Measurements from ENCODE around the gene CTSS.

Gene CTSS

DNA sequence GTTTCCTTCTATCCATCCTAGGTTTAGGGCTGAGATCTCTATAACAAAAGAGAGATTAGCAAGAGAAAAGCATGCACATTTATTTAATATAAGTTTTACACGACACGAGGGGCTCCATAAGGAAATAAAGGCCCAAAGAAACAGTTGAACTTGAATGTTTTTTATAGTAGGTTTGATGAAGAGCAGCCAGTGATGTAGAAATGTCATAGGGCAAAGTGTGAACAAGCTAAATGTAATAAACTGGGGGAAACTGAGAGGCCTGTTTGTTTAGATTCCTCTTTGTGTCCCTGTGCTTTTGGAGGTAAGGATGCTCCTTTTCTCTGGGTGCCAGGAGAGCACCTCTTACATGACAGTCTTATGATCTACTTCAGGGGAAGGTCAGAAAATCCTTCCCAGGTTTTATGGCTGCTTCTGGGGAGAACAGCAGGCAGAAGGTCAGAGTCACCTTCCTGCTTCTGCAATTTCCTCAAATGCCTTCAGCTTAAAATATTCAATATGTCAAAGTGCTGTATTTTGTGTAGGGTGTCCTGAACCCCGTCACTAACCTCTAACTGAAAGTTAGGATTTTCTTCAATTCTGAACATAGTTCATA, 35.4 kb downstream of the CTSS start:
- H3K9ac ChIP-seq = no peak overlapping the region
- H3K36me3 ChIP-seq (ENCODE audit: control insufficient read depth, insufficient read depth, low read length) = no peaks in the 10 kb centered on the region
- no peak overlapping the region for H3K4me3 ChIP-seq (ENCODE audit: low read depth, low read length)
- H3K4me2 ChIP-seq (ENCODE audit: low read length) = no peak overlapping the region
- no peaks in the 10 kb centered on the region for H3K4me1 ChIP-seq
- no peak overlapping the region for H2AFZ ChIP-seq
- H3K27me3 ChIP-seq (ENCODE audit: control insufficient read depth, insufficient read depth, low read length) = no peaks in the 10 kb centered on the region
- no peaks in the 10 kb centered on the region for H3K9me3 ChIP-seq (ENCODE audit: control insufficient read depth, low read length)
- H3K27ac ChIP-seq = no peak overlapping the region
- TF ChIP-seq, protein P1, sequence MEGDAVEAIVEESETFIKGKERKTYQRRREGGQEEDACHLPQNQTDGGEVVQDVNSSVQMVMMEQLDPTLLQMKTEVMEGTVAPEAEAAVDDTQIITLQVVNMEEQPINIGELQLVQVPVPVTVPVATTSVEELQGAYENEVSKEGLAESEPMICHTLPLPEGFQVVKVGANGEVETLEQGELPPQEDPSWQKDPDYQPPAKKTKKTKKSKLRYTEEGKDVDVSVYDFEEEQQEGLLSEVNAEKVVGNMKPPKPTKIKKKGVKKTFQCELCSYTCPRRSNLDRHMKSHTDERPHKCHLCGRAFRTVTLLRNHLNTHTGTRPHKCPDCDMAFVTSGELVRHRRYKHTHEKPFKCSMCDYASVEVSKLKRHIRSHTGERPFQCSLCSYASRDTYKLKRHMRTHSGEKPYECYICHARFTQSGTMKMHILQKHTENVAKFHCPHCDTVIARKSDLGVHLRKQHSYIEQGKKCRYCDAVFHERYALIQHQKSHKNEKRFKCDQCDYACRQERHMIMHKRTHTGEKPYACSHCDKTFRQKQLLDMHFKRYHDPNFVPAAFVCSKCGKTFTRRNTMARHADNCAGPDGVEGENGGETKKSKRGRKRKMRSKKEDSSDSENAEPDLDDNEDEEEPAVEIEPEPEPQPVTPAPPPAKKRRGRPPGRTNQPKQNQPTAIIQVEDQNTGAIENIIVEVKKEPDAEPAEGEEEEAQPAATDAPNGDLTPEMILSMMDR (IDR thresholded peaks at IDR 0.05) = no peak
- no peaks in the 10 kb centered on the region for H3K79me2 ChIP-seq

DNA sequence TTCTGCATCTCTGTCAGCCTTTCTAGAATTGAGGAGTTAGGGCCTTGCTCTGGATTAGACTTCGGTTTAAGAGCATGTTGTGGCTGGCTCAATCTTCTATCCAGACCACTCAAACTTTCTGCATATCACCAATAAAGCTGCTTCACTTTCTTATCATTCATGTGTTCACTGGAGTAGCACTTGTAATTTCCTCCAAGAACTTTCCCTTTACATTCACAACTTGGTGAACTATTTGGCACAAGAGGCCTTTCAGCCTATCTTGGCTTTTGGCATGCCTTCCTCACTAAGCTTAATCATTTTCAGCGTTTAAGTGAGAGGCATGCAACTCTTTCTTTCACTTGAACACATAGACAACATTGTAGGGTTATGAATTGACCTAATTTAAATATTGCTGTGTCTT, 41.2 kb downstream of the CTSS start:
- H3K27ac ChIP-seq = no peak overlapping the region

DNA sequence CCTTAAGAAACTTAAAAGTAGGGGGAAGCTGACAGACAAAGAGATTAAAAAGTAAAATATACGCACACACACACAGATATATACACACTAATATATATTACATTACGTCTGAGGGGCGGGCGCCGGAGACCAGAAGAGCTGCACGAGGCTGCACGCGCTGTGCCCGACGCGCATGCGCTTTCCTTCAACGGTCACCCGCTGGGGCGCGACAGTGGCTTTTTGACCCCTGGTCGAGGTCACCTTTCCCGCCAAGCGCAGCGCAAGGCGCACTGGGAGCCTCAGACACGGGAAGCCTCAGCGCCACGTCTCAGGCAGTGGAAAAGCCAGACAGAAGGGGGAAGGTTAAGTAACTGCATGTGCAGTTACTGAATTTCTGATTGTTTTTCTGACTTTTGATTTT, 44.9 kb downstream of the CTSS start, which contains the start of gene HORMAD1:
Gene HORMAD1 (minus strand): TSS at position 193 of the 400 bp plus-strand sequence. CDS start 1,390 bp downstream, outside the sequence.
- H3K4me3 ChIP-seq (ENCODE audit: low read depth, low read length) = no peak within 1 kb of the TSS
- no peaks in the 10 kb centered on the region for H3K27me3 ChIP-seq (ENCODE audit: control insufficient read depth, insufficient read depth, low read length)
- H3K27ac ChIP-seq = no peak within 1 kb of the TSS
- H3K4me2 ChIP-seq (ENCODE audit: low read length) = no peak within 1 kb of the TSS
- TF ChIP-seq, protein P1 (IDR thresholded peaks at IDR 0.05) = no peak
- H2AFZ ChIP-seq = no peak within 1 kb of the TSS
- H3K9me3 ChIP-seq (ENCODE audit: control insufficient read depth, low read length) = no peaks in the 10 kb centered on the region
- no peaks in the 10 kb centered on the region for H3K4me1 ChIP-seq
- no peak within 1 kb of the TSS for H3K9ac ChIP-seq
- no peaks in the 10 kb centered on the region for H3K79me2 ChIP-seq
- H3K36me3 ChIP-seq (ENCODE audit: control insufficient read depth, insufficient read depth, low read length) = no peaks in the 10 kb centered on the region

More for the DNA sequence above, 41.2 kb downstream of the CTSS start:
- Histone ChIP-seq H3K4me2 (ENCODE audit: low read length) (no peak overlapping the region), H3K9me3 (ENCODE audit: control insufficient read depth, low read length) (no peaks in the 10 kb centered on the region), H3K27me3 (ENCODE audit: control insufficient read depth, insufficient read depth, low read length) (no peaks in the 10 kb centered on the region), H2AFZ (no peak overlapping the region), H3K4me3 (ENCODE audit: low read depth, low read length) (no peak overlapping the region), H3K9ac (no peak overlapping the region), H3K79me2 (no peaks in the 10 kb centered on the region), H3K4me1 (no peaks in the 10 kb centered on the region), H3K36me3 (ENCODE audit: control insufficient read depth, insufficient read depth, low read length) (no peaks in the 10 kb centered on the region)
- TF ChIP-seq, protein P1 (IDR thresholded peaks at IDR 0.05) = no peak

DNA sequence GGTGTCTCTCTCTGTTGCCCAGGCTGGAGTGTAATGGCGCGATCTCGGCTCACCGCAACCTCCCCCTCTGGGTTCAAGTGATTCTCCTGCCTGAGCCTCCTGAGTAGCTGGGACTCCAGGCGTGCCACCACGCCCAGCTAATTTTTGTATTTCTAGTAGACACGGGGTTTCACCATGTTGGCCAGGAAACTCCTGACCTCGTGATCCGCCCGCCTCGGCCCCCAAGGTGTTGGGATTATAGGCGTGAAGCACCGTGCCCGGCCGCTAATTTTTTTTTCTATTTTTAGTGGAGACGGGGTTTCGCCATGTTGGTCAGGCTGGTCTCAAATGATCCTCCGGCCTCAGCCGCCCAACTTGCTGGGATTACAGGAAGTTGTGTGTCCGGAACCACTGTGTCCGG, 45.5 kb downstream of the CTSS start:
- Histone ChIP-seq H3K9ac (no peak overlapping the region), H3K4me2 (ENCODE audit: low read length) (no peak overlapping the region), H3K9me3 (ENCODE audit: control insufficient read depth, low read length) (no peaks in the 10 kb centered on the region), H3K36me3 (ENCODE audit: control insufficient read depth, insufficient read depth, low read length) (no peaks in the 10 kb centered on the region), H3K4me3 (ENCODE audit: low read depth, low read length) (no peak overlapping the region), H3K27ac (no peak overlapping the region), H2AFZ (no peak overlapping the region), H3K4me1 (no peaks in the 10 kb centered on the region), H3K79me2 (no peaks in the 10 kb centered on the region), H3K27me3 (ENCODE audit: control insufficient read depth, insufficient read depth, low read length) (no peaks in the 10 kb centered on the region)
- TF ChIP-seq, protein P1 (IDR thresholded peaks at IDR 0.05) = no peak

Measured in parathyroid adenoma (tissue), 2 donors.